ENCODE results near the gene BCL2L15. TPM values are rescaled to one million over a fixed set of nuclear protein-coding genes. Genes with fewer than 3 reads are reported as not detected.

Gene BCL2L15
- total RNA-seq, 1 donor, result under 0.01 TPM

- H3K4me3 ChIP-seq (ENCODE audit: low read depth, low read length), result peak overlapping the region; percentile 77
- DNase-seq (ENCODE audit: low read depth), result peak; percentile 64
- TF ChIP-seq CTCF (IDR thresholded peaks at IDR 0.05; ENCODE audit: insufficient read depth, low read depth, low read length), result no peak
Measured at GRCh38 chr1:113931451-113931851, 44.1 kb upstream of the BCL2L15 start.

GRCh38 chr1:113930499-113931161 lies 43.2 kb upstream of the BCL2L15 start:
- TF ChIP-seq CTCF (IDR thresholded peaks at IDR 0.05; ENCODE audit: insufficient read depth, low read depth, low read length), result no peak
- peak; percentile 72 for DNase-seq (ENCODE audit: low read depth)
- H3K4me3 ChIP-seq (ENCODE audit: low read depth, low read length), result peak overlapping the region; percentile 77

GRCh38 chr1:113929750-113930498 lies 42.5 kb upstream of the BCL2L15 start:
- peak overlapping the region; percentile 77 for H3K4me3 ChIP-seq (ENCODE audit: low read depth, low read length)
- DNase-seq (ENCODE audit: low read depth), result peak; percentile 51
- peak; percentile 31 for TF ChIP-seq CTCF (IDR thresholded peaks at IDR 0.05; ENCODE audit: insufficient read depth, low read depth, low read length)

- no peak for TF ChIP-seq CTCF (IDR thresholded peaks at IDR 0.05; ENCODE audit: insufficient read depth, low read depth, low read length)
- peak within 1 kb of the TSS; percentile 77 for H3K4me3 ChIP-seq (ENCODE audit: low read depth, low read length)
- peak; percentile 90 for DNase-seq (ENCODE audit: low read depth)
Measured at GRCh38 chr1:113928941-113929749, 41.8 kb upstream of the BCL2L15 start, which contains the start of gene HIPK1. Gene HIPK1 (plus strand): TSS chr1:113929324.

- no peak for TF ChIP-seq CTCF (IDR thresholded peaks at IDR 0.05; ENCODE audit: insufficient read depth, low read depth, low read length)
- DNase-seq (ENCODE audit: low read depth), result peak; percentile 69
- peak overlapping the region; percentile 77 for H3K4me3 ChIP-seq (ENCODE audit: low read depth, low read length)
Measured at GRCh38 chr1:113928187-113928930, 41.0 kb upstream of the BCL2L15 start.

- no peak for DNase-seq (ENCODE audit: low read depth)
- no peak for TF ChIP-seq CTCF (IDR thresholded peaks at IDR 0.05; ENCODE audit: insufficient read depth, low read depth, low read length)
Measured at GRCh38 chr1:113924473-113924872, 37.1 kb upstream of the BCL2L15 start.

More at GRCh38 chr1:113924473-113924872, 37.1 kb upstream of the BCL2L15 start:
- no peak overlapping the region for H3K4me3 ChIP-seq (ENCODE audit: low read depth, low read length)

All from fibroblast of villous mesenchyme (primary cell).